Activated CD8-positive, alpha-beta T cell treated with anti-CD3 and anti-CD28 coated beads for 36 hours (primary cell): ENCODE measurements around the gene DAAM1. TPM values are rescaled to one million over a fixed set of nuclear protein-coding genes. Genes with fewer than 3 reads are reported as not detected.

Source experiments
- ATAC-seq: fragments of 200-7000 bp; cut with Tn5 transposase; one replicate; pipeline ENCODE4 v1.10.0; 2021; ENCODE audit warnings: mild to moderate bottlenecking, moderate library complexity
- CTCF ChIA-PET: fragments of 350-600 bp; sonication (Branson Sonifier 250); formaldehyde crosslinking; loops from one replicate; lab custom pipeline; 2021; ENCODE audit warnings: antibody characterized with exemption; lab: Charles Lee
- POLR2A ChIA-PET: fragments of 350-600 bp; sonication (Branson Sonifier 250); formaldehyde crosslinking; loops from one replicate; lab custom pipeline; 2021; ENCODE audit warnings: antibody characterized with exemption; lab: Charles Lee
- DNase-seq: peaks from one replicate; pipeline ENCODE4 v3.0.0-alpha.2; 2020
- H3K27ac Mint-ChIP-seq: one replicate; pipeline ENCODE4 v1.8.0; 2021; ENCODE audit warnings: mild to moderate bottlenecking, mixed read lengths
- H3K27me3 Mint-ChIP-seq: one replicate; pipeline ENCODE4 v1.8.0; 2021; ENCODE audit warnings: mixed read lengths
- H3K36me3 Mint-ChIP-seq: one replicate; pipeline ENCODE4 v1.8.0; 2021; ENCODE audit warnings: low read depth, mixed read lengths
- H3K4me1 Mint-ChIP-seq: one replicate; pipeline ENCODE4 v1.8.0; 2021; ENCODE audit warnings: low read depth, mixed read lengths
- H3K4me3 Mint-ChIP-seq: one replicate; pipeline ENCODE4 v1.8.0; 2021; ENCODE audit warnings: mild to moderate bottlenecking, moderate library complexity, mixed read lengths
- H3K9me3 Mint-ChIP-seq: one replicate; pipeline ENCODE4 v1.8.0; 2021; ENCODE audit warnings: mixed read lengths
- intact Hi-C: fragments of 100-400 bp; cut with micrococcal nuclease; formaldehyde crosslinking; loops from one replicate; pipeline ENCODE4 v1.10.0; 2022
- total RNA-seq, 2 experiments: library from RNA; stranded (reverse); gene quantifications; one replicate each; pipeline ENCODE4 v1.2.3, GENCODE V29; 2021
- TF ChIP-seq, protein P1 (sequence below): fragments of 200-600 bp; IDR thresholded peaks from one replicate; pipeline ENCODE4 v1.8.0; 2022; ENCODE audit warnings: antibody characterized with exemption, mild to moderate bottlenecking

The DAAM1 gene
- total RNA-seq, 2 experiments from 2014 or later = 7.2 to 9.9 TPM

DNA sequence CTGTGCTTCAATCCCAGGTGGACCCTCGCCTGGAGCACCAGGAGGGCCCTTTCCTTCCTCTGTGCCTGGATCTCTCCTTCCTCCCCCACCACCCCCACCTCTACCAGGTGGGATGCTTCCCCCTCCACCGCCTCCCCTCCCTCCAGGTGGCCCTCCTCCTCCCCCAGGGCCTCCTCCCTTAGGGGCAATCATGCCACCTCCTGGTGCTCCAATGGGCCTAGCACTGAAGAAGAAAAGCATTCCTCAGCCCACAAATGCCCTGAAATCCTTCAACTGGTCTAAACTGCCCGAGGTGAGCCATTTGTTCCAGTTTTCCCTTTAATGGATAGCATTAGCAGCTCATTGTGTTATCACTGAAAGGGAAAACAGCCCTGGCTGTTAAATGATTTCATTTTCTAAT, 142.8 kb downstream of the DAAM1 start:
- Mint-ChIP-seq H3K4me3 (no peak overlapping the region), H3K9me3 (no peaks in the 10 kb centered on the region), H3K27me3 (no peaks in the 10 kb centered on the region), H3K27ac (no peak overlapping the region), H3K4me1 (no peaks in the 10 kb centered on the region), H3K36me3 (peaks cover 13% of the 10 kb centered on the region)
- CTCF ChIA-PET = interaction anchor here (1.0 kb wide), 1 partner anchor 202 kb away, joined by 3 read pairs; no protein-coding TSS in a partner anchor
- intact Hi-C loops = no loop called here
- POLR2A ChIA-PET = no interaction called here
- TF ChIP-seq, protein P1, sequence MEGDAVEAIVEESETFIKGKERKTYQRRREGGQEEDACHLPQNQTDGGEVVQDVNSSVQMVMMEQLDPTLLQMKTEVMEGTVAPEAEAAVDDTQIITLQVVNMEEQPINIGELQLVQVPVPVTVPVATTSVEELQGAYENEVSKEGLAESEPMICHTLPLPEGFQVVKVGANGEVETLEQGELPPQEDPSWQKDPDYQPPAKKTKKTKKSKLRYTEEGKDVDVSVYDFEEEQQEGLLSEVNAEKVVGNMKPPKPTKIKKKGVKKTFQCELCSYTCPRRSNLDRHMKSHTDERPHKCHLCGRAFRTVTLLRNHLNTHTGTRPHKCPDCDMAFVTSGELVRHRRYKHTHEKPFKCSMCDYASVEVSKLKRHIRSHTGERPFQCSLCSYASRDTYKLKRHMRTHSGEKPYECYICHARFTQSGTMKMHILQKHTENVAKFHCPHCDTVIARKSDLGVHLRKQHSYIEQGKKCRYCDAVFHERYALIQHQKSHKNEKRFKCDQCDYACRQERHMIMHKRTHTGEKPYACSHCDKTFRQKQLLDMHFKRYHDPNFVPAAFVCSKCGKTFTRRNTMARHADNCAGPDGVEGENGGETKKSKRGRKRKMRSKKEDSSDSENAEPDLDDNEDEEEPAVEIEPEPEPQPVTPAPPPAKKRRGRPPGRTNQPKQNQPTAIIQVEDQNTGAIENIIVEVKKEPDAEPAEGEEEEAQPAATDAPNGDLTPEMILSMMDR = no peak
- no peak for ATAC-seq
- no peak for DNase-seq

GRCh38 chr14:59332727-59333126, 144.3 kb downstream of the DAAM1 start:
- ATAC-seq (no peak), DNase-seq (no peak)
- Mint-ChIP-seq H3K27ac (no peak overlapping the region), H3K9me3 (no peaks in the 10 kb centered on the region), H3K27me3 (no peaks in the 10 kb centered on the region), H3K4me3 (no peak overlapping the region), H3K36me3 (peaks cover 11% of the 10 kb centered on the region), H3K4me1 (no peaks in the 10 kb centered on the region)
- TF ChIP-seq, protein P1 = no peak
- ChIA-PET POLR2A (no interaction called here), CTCF (no interaction called here)
- intact Hi-C loops = no loop called here

GRCh38 chr14:59333235-59333634, 144.8 kb downstream of the DAAM1 start:
- ChIA-PET CTCF (no interaction called here), POLR2A (no interaction called here)
- Mint-ChIP-seq H3K36me3 (peaks cover 11% of the 10 kb centered on the region), H3K4me3 (no peak overlapping the region), H3K9me3 (no peaks in the 10 kb centered on the region), H3K27ac (no peak overlapping the region), H3K4me1 (no peaks in the 10 kb centered on the region), H3K27me3 (no peaks in the 10 kb centered on the region)
- ATAC-seq = no peak
- intact Hi-C loops = no loop called here
- DNase-seq = no peak
- TF ChIP-seq, protein P1 = no peak

DNA sequence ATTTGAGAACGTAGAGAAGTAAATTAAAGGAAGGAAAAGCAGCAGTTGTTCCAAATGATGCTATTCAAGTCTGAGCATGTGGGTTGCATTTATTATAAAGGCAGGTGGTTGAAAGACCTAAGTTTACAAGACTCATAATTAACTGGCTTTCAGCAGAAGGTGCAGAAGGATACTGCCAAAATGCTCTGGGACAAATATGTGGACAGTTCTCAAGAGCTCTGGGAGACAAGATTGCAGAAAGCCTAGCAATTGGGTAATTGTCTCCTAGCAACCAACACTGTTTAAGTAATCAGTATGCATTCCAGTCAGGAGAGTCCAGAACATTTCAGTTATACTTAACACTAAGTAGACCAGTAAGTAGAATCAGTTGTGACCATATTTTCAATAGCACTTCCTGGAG, 145.2 kb downstream of the DAAM1 start:
- intact Hi-C loops = no loop called here
- H3K27ac Mint-ChIP-seq = no peak overlapping the region
- TF ChIP-seq, protein P1 = no peak
- no peaks in the 10 kb centered on the region for H3K9me3 Mint-ChIP-seq
- H3K36me3 Mint-ChIP-seq = peaks cover 11% of the 10 kb centered on the region
- no peaks in the 10 kb centered on the region for H3K4me1 Mint-ChIP-seq
- DNase-seq (no peak), ATAC-seq (no peak)
- H3K27me3 Mint-ChIP-seq = no peaks in the 10 kb centered on the region
- ChIA-PET POLR2A (no interaction called here), CTCF (no interaction called here)
- no peak overlapping the region for H3K4me3 Mint-ChIP-seq

GRCh38 chr14:59334253-59334652, 145.8 kb downstream of the DAAM1 start:
- intact Hi-C loops = no loop called here
- H3K4me1 Mint-ChIP-seq = no peaks in the 10 kb centered on the region

More at GRCh38 chr14:59334253-59334652, 145.8 kb downstream of the DAAM1 start:
- H3K27ac Mint-ChIP-seq = no peak overlapping the region
- no peak overlapping the region for H3K4me3 Mint-ChIP-seq
- peaks cover 11% of the 10 kb centered on the region for H3K36me3 Mint-ChIP-seq
- CTCF ChIA-PET = no interaction called here
- POLR2A ChIA-PET = no interaction called here
- no peaks in the 10 kb centered on the region for H3K27me3 Mint-ChIP-seq
- ATAC-seq (no peak), DNase-seq (no peak)
- no peaks in the 10 kb centered on the region for H3K9me3 Mint-ChIP-seq
- TF ChIP-seq, protein P1 = no peak
